PC-3 (cell line): ENCODE results near the gene BFSP2.
A peak's percentile ranks its signal among the peaks of the same experiment; 100 is the strongest.

ENCODE experiments used
- EZH2 ChIP-seq: fragments of 300-600 bp; sonication (generic); IDR thresholded peaks from one replicate; pipeline ENCODE4 v1.6.1; 2017; ENCODE audit warnings: antibody characterized with exemption, mild to moderate bottlenecking, low read length; ENCODE audit not compliant: unreplicated experiment
- TF ChIP-seq, protein P1 (sequence below): fragments of 300-600 bp; sonication (generic); conservative IDR thresholded peaks from 2 replicates; pipeline ENCODE4 v1.5.1; 2017; ENCODE audit warnings: antibody characterized with exemption, low read depth, mild to moderate bottlenecking, low read length

DNA sequence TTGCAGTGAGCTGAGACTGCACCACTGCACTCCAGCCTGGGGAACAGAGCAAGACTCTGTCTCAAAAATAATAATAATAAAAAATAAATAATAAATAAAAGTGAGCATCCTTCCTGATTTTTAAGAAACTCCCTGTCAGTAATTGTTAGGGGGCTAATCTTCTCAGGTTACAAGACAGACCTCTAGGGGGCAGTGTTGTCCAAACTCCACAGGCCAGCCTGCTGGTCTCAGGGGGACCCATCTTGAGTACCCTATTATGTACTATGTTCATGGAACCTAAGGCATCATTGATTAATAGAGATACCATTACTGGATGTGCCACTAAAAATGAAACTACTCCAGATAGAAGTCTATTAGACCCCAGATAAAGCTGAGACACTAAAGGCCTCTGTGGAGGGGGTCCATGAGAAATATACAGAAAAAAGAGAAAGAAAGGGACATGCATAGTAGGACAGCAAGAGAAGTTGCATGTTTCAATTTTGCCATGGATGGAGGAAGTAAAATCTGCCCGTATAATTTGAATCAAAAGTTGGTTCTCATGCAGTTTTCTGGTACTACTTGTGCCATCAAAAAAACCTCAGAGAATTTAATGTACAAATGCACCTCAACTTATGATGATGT lies 88.2 kb downstream of the BFSP2 start:
- TF ChIP-seq, protein P1, sequence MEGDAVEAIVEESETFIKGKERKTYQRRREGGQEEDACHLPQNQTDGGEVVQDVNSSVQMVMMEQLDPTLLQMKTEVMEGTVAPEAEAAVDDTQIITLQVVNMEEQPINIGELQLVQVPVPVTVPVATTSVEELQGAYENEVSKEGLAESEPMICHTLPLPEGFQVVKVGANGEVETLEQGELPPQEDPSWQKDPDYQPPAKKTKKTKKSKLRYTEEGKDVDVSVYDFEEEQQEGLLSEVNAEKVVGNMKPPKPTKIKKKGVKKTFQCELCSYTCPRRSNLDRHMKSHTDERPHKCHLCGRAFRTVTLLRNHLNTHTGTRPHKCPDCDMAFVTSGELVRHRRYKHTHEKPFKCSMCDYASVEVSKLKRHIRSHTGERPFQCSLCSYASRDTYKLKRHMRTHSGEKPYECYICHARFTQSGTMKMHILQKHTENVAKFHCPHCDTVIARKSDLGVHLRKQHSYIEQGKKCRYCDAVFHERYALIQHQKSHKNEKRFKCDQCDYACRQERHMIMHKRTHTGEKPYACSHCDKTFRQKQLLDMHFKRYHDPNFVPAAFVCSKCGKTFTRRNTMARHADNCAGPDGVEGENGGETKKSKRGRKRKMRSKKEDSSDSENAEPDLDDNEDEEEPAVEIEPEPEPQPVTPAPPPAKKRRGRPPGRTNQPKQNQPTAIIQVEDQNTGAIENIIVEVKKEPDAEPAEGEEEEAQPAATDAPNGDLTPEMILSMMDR, result peak; percentile 40
- no peak for TF ChIP-seq EZH2
